HG03025 (cell line): Measurements from ENCODE around the gene MBOAT2.
"Not testable (repeated sequence)": the region's sequence is repeated elsewhere in the genome, so short reads cannot be mapped to it uniquely, and the experiment has no call there.

Source experiments
- ATAC-seq: cut with Tn5 transposase; IDR thresholded peaks from one replicate; pipeline ENCODE4 v1.9.1; 2021; ENCODE audit warnings: mild to moderate bottlenecking, moderate library complexity; ENCODE audit not compliant: unreplicated experiment, low FRiP score

Gene MBOAT2

DNA sequence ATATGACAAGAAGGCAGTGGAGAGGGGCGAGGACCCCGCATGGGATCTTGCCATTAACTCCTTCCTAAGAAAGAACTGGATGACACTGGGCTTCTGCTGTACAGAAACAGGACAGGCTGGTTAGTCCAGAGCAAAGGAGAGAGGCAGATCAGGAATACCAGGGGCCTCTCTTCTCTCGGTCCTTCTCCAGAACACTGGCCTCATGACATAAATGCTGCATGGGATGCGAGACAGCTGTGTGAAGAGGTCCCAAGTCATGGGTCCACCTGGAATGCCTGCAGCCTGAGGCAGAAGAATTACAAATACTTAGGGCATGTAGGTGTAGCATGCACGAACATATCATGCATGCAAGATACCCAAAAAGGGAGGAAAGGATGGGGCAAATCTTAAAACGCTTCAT, 9.1 kb downstream of the MBOAT2 start:
- ATAC-seq = no peak

DNA sequence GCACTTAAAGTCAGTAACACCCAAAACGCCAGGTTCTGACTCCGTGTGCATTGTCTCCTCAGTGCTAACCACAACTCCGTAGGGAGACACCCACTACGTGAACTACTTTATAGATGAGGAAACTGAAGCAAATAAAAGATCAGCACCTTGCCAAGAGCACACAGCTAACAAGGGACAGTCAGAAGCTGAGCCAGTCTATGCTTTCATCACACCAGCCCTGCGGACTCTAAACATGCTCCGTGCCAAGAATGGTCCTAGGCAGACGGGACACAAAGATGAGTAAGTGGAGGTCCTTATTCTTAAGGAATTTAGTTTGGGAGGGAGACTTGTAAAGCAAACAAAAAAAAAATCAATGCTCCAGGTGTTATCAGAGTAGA, 9.6 kb downstream of the MBOAT2 start:
- ATAC-seq = no peak

DNA sequence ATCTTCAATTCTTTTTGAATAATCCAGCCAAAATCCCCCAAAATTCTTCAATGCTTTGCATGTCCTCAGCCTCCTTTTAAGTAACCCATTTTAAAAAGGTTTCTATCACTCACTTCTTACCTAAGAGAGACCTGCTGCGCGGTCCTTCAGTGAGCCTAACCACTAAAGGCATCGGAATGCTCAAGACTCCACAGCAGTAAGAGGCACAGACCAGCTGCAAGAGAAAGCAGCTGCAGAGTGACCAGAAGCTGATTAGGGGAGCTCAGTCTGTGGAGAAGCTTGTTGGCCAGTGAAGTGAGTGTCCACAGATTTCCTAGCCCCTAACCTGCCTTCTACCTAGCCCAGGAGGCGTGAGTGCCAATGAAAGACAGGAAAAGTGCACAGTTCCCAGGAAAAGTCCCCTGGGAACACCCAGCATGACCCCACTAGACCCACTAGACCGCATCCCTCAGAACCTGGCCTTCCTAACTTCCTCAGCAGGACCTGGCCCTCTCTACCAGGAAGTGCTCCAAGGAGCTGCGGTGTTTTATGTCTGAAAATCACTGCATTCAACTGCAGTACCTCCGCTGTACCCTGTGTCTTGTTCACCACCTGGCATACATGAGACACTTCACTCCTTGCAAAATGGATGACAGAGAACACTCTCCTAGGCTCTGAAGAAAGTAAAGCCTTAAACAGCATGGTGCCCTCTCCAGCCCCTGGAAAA, 10.1 kb downstream of the MBOAT2 start:
- no peak for ATAC-seq

DNA sequence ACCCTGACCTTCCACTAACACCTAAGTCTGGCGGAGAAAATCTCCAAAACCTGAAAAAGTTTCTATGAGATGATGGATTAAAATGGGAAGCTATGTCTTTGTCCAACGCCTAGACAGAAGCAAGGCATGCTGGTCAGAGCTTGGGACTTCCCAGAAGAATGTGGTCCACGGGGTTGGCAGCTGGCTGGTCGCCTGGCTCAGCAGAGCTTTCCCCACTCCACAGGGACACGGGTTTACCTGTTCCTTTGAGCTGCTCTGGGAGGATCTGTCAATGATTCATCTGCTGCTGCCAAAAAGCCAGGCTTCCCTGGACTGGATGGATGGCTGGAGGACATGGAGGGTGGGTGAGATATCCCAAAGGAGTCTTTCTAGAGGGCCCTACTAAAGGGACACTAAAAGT, 10.8 kb downstream of the MBOAT2 start:
- ATAC-seq = no peak

DNA sequence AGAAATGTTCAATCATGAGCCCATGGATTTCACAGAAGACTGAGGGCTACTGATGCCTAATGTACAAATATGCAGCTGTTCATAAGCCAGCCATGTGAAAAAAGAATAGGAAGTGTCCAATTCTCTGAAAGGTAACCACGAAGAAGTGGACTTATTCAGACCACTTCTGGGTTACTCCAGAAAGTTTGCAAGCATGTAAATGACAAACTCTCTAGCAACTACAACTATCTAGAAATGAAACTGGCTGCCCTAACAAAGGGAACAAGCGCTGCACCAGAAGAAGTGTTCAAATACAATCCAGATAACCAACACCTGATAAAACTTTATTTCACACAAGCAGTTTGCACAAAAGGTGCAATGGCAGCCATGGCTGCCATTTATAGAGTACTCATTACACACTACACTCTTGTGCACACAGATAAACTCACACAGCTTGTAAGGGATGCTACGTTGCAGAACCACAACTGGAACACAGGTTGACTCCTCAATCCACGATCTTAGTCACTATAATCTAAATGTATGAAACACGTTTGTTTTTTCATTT, 13.9 kb downstream of the MBOAT2 start:
- ATAC-seq = no peak

DNA sequence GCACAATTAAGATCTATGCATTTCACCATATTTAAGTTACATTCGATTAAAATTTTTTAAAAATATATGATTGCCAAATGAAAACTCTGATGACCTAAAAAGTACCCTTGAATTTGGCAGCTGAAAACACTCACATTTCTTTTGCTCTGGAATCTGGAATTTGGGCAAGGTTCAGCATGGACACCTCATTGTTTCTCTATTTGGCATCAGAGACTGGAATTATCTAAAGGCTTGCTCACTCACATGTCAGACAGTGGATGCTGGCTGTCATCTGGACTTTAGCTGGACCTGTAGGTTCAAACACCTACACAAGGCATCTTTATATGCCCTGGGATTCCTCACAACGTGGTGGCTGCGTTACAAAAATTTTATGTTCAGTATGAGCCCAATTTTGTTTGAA, 16.1 kb downstream of the MBOAT2 start:
- ATAC-seq = no peak

DNA sequence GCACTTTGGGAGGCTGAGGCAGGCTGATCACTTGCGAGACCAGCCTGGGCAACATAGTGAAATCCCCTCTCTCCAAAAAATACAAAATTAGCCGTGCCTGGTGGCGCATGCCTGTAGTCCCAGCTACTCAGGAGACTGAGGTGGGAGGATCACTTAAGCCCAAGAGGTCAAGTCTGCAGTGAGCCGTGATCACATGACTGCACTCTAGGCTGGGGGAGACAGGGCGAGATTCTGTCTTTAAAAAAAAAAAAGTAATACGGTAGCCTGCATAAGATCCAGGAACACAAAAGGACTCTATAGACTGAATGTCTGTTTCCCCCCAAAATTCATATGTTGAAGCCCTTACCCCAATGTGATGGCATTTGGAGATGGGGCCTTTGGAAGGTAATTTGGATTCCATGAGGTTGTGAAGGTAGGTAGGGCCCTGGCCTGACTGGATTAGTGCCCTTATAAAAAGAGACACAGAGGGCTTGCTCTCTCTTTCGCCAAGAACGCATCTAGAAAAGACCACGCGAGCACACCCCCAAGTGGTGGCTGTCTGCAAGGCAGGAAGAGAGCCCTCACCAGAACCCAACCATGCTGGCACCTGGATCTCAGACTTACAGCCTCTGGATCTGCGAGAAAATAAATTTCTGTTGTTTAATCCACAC, 17.0 kb downstream of the MBOAT2 start:
- no peak for ATAC-seq

DNA sequence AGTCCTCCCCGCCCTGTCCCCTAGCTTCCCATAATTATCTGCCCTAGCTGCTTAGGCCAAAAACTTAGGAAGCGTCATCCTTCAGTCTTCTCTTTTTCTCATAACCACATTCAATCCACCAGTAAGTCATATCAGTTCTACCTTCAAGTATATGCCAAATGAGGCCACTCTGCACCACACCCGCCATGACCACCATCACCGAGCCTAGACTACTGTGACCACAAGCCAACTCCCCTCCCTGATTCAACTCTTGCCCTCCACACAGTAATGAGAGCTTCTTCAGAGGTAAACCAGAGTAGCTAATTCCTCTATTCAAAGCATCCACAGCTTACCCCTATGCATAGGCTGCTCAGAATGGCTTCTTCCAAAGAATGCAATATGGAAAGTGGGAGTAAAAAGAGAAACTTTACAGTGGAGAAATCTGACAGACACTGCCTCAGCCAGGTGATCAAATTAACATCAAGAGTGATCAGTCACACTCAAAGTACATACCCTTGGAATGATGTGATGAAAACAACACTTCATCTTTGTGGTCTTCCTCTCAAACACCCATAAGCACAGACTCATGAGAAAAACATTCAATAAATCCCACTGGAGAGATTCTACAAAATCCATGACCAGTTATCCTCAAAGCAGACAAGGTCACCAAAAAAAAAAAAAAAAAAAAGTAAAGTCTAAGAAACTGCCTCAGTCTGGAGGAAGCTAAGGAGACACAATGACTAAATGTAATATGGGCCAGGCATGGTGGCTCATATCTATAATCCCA, 17.7 kb downstream of the MBOAT2 start:
- no peak for ATAC-seq

DNA sequence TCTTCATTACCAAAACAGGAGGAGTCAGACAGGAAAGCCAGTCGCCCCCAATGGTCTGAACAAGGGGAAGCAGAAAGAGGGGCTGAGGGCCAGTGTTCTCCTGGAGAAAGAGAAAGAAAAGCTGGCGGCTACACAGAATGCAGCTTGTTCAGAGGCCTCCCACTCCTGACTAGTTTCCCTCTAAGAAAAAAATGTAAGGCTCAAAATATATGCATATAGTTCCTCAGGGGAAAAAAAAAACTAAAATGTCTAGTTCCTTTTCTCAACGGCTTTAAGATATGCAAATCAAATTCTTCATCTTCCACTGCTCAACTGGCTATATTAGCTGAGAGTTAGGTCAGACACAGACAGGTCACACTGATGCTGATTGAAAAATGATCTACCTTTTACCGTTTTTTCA, 18.6 kb downstream of the MBOAT2 start:
- peak; percentile 39 for ATAC-seq

DNA sequence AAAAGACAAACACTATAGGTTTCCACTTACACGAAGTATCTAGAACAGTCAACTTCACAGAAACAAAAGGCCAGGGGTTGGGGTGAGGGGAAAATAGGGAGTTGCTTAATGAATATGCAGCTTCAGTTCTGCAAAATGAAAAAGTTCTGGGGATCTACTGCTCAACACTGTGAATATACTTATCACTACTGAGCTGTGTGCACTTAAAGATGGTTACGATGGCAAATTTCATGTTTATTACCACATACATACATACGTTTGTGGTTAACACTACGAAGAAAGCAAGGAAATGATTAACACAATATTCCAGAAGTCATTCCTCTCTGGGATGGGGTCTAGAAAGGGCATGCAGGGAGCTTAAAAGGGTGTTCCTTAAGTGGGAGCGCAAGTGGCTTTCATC, 19.3 kb downstream of the MBOAT2 start:
- no peak for ATAC-seq

DNA sequence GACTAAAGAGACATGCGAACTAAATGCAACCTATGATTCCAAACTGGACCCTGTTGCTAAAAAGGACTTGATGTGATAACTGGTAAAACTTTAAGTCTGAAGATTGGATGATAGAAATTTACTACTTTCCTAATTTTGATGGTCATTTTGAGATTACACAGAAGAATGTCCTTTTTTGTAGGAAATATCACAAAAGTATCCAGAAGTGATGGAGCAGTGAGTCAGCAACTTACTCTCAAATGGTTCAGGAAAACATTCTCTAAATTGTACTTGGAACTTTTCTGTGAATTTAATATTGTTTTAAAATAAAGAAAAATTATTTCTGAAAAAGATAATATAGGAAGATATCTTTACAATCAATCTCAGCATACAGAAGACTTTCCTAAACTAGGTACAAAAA, 19.9 kb downstream of the MBOAT2 start:
- ATAC-seq = no peak

DNA sequence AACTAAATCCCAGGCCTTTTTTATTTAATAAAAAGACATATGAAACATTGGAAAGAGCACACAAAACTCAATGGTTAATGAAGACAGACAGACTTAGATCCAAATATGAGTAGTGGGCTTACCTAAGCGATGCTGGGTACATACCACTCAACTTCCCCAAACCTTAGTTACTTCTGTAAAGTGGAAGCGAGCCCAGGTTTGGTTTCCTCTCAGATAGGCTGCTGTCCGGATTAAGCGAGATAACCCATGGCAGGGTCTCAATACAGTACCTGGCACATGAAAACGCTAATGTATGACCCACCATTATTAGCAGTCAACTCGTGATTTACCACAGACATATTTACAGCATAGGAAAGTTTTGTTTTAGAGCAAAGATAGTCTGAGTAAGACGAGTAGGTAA, 21.6 kb downstream of the MBOAT2 start:
- ATAC-seq = no peak

DNA sequence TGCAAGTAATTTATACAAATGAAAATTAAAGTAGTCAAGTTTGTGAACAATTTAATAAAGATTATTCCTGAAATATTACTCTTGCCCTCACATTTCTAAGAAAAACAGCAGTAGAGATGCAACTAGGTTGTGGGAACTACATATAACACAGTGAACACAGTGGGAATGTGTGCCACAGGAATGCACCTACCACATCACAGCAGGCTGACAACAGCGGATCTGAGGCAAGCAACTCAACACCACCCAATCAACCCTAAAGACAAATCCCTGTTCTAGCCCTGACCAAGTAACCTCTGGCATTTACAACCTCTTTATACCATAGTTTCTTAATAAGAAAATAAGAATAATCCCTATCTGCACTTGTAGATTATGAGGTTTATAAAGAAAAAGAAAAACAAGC, 23.4 kb downstream of the MBOAT2 start:
- ATAC-seq = no peak

DNA sequence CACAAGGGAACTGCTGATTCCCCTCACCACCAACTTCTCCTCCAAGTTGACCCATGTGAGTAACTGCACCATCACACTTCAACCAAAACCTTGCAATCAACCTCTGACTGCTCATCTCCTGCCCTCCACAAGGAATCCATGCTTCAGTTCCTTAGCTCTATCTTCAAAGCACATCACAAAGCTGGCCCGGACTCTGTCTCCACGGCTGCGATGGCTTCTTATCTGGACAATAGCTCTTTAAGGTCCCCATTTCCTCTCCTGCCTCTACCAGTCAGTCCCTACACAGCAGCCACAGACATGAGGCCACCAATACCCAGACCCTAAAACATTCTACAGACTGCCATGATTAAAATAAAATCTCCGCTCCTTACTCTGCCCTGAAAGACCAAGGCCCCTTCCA, 25.7 kb downstream of the MBOAT2 start:
- no peak for ATAC-seq

DNA sequence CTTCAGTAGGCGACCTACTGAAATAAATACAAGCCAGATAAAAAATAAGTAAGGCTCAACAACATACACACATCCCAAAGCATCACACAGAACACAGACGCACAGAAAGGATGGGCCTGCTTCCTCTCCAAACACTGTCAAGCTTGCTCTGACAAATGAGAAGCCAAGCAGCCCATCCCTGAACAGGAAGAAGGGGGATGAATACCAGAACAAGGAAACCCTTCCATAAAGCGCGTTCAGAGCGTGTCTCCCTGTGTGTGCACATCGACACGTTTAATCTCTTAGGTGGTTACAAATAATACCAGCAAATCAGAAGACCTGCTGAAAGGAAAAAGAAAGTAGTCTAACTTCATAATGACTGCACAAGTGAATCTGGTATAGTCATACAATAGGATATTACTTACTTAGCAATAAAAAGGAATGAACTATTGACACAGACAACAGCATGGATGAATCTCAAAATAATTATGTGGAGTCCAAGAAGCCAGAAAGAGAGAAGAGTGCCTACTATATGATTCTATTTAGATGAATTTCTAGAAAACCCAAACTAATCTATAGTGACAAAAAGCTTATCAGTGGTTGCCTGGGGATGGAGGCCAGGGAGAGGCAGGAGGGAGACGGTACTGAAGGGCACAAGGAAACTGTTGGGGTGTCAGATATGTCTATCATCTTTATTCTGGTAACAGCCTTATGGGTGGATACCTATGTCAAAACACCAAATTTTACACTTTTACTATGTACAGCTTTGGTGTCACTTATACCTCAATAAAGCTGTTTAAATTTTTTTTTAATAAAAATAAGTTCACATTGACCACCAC, 26.8 kb downstream of the MBOAT2 start:
- ATAC-seq = no peak

DNA sequence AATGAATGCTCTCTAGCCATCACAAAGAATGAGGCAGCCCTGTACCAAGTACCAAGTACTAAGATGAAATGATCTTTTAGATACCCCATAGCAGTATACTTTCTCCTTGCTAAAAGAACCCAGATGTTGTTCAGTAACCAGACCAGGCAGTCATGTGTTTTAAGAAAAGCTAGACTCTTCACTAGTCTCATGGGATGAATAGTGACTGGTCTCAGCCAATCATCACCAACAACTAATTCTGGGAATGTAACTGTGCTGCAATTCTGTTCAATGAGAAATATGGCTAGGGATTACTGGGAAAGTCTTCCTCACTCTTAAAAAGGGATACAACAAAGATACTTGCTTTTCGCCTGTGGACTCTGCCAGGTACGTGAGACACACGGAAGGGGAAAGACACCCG, 29.5 kb downstream of the MBOAT2 start:
- ATAC-seq = no peak

DNA sequence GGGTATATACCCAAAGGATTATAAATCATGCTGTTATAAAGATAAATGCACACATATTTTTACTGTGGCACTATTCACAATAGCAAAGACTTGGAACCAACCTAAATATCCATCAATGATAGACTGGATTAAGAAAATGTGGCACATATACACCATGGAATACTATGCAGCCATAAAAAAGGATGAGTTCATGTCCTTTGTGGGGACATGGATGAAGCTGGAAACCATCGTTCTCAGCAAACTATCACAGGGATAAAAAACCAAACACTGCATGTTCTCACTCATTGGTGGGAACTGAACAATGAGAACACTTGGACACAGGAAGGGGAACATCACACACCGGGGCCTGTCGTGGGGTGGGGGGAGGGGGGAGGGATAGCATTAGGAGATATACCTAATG, 30.5 kb downstream of the MBOAT2 start:
- not testable (repeated sequence) for ATAC-seq

DNA sequence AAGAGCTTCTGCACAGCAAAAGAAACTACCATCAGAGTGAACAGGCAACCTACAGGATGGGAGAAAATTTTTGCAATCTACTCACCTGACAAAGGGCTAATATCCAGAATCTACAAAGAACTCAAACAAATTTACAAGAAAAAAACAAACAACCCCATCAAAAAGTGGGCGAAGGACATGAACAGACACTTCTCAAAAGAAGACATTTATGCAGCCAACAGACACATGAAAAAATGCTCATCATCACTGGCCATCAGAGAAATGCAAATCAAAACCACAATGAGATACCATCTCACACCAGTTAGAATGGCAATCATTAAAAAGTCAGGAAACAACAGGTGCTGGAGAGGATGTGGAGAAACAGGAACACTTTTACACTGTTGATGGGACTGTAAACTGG, 30.9 kb downstream of the MBOAT2 start:
- not testable (repeated sequence) for ATAC-seq

DNA sequence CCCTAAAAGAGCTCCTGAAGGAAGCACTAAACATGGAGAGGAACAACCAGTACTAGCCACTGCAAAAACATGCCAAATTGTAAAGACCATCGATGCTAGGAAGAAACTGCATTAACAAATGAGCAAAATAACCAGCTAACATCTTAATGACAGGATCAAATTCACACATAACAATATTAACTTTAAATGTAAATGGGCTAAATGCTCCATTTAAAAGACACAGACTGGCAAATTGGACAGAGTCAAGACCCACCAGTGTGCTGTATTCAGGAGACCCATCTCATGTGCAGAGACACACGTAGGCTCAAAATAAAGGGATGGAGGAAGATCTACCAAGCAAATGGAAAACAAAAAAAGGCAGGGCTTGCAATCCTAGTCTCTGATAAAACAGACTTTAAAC, 34.1 kb downstream of the MBOAT2 start:
- not testable (repeated sequence) for ATAC-seq

DNA sequence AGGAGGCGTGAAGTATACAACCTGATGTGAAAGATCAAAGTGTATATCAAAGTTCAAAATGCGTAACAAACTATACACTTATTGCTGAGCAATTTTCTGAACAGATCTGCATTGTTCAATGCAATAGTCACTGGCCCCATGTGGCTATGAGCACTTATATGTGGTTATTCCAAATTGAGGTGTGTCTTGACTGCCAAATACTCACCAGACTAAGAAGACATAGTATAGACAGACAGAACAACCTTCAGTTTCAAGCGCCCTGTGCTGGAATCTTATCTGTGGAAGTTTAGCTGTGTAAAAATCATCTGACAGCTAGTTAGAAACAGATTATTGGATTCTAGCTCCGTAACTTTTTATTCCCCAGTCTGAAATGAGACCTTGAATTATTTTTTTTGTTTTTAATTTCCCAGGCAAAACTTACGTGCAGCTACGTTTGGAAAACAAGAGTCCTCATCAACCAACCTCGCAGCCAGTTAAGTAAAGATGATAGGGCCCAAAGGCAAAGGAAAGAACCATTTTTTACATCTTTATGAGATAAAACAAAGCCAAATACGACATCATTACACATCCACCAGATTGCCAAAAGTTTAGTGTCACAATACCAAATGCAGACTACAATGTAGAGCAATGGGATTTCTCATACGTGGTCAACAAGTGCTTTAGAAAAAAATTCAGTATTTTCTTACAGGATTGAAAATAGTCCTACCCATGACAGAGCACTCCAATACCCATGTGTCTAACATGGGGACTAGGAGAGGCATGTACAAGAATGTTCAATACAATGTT, 37.2 kb downstream of the MBOAT2 start:
- ATAC-seq = no peak
